ENCODE measurements around the gene PLD4.

DNA sequence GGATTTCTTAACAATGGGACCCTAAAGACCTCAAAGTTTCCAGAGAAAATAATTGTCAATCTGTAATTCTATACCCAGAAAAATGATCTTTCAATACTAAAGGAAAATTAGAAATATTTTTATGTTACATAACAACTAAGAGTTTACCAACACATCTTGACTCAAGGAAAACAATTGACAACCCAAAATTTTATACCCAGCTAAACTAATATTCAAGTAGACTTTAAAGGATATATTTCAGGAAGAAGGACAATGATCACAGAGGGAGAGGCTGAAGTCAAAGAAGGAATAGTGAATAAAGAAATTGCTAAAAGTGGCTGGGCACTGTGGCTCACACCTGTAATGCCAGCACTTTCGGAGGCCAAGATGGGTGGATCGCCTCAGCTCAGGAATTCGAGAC, 12.6 kb upstream of the PLD4 start:
- no peak for TF ChIP-seq CTCF (conservative IDR thresholded peaks at IDR 0.05; ENCODE audit: low read length)
- TF ChIP-seq EZH2phosphoT487 (IDR thresholded peaks at IDR 0.05; ENCODE audit: borderline replicate concordance) = no peak

All from Loucy (cell line).